GM12878 (cell line): ENCODE results near the gene SCRN1. TPM values are rescaled to one million over a fixed set of nuclear protein-coding genes. Genes with fewer than 3 reads are reported as not detected.
A peak's percentile ranks its signal among the peaks of the same experiment; 100 is the strongest.

Source experiments
- ATF7 ChIP-seq: fragments of 450-650 bp; IDR thresholded peaks from 2 replicates; pipeline ENCODE4 v1.6.1; 2016; ENCODE audit warnings: low read depth, mild to moderate bottlenecking
- BCLAF1 ChIP-seq: fragments of 450-650 bp; IDR thresholded peaks from 2 replicates; pipeline ENCODE4 v1.6.1; 2017; ENCODE audit warnings: antibody characterized with exemption, mild to moderate bottlenecking, moderate library complexity
- BHLHE40 ChIP-seq, 2 experiments: fragments of 450-650 bp in 1 of 2; IDR thresholded peaks; 2 replicates each; pipeline ENCODE4 v1.6.1; 2011 to 2017; ENCODE audit warnings: low read depth in 2 of 2, borderline replicate concordance in 1 of 2, improper control_type of control experiment in 1 of 2, low read length in 1 of 2, mild to moderate bottlenecking in 1 of 2
- EP300 ChIP-seq, 2 experiments: fragments of 150-350 bp in 1 of 2; IDR thresholded peaks; 2 replicates each; pipeline ENCODE4 v1.6.1; 2011 to 2012; ENCODE audit warnings: low read depth in 2 of 2, low read length in 2 of 2, borderline replicate concordance in 1 of 2, improper control_type of control experiment in 1 of 2, inconsistent platforms in 1 of 2; ENCODE audit not compliant: control insufficient read depth in 1 of 2
- HCFC1 ChIP-seq: fragments of 150-350 bp; IDR thresholded peaks from 2 replicates; pipeline ENCODE4 v1.6.1; 2014; ENCODE audit warnings: low read length
- HDAC6 ChIP-seq: fragments of 200-600 bp; sonication (generic); IDR thresholded peaks from one replicate; pipeline ENCODE4 v1.8.0; 2017; ENCODE audit warnings: antibody characterized with exemption; ENCODE audit not compliant: unreplicated experiment
- MXI1 ChIP-seq: fragments of 150-350 bp; IDR thresholded peaks from 2 replicates; pipeline ENCODE4 v1.6.1; 2011; ENCODE audit warnings: low read depth, mild to moderate bottlenecking, inconsistent platforms, low read length, improper control_type of control experiment
- PBX3 ChIP-seq: IDR thresholded peaks from 2 replicates; pipeline ENCODE4 v1.6.1; 2011; ENCODE audit warnings: mild to moderate bottlenecking, low read depth, low read length, moderate library complexity; ENCODE audit not compliant: insufficient replicate concordance
- ZBED1 ChIP-seq: IDR thresholded peaks from 2 replicates; pipeline ENCODE4 v1.6.1; 2016; ENCODE audit warnings: borderline replicate concordance
- ZBTB11 ChIP-seq: fragments of 450-650 bp; formaldehyde crosslinking; IDR thresholded peaks from 2 replicates; pipeline ENCODE4 v1.5.0; 2022; ENCODE audit warnings: mild to moderate bottlenecking, missing genetic modification characterization
- polyA plus RNA-seq, 11 experiments: library from polyadenylated mRNA; depleted of rRNA in 4 of 11; unstranded in 6 of 11; stranded (reverse) in 5 of 11; fragments of >200 nt; fragmentation: Nextera tagmentation in 4 of 11; fragmentation: Illumina TruSeq in 1 of 11; extraction: Ambion mirVana in 4 of 11; extraction: Trizol in 1 of 11; gene quantifications; 1 replicate in 1 of 11; 2 replicates in 10 of 11; pipeline versions ENCODE4 v1.2.1 to v1.2.3, GENCODE V29; 2011 to 2016; ENCODE audit warnings: inconsistent platforms in 2 of 11, missing spikeins in 2 of 11, low read depth in 1 of 11
- total RNA-seq, 4 experiments: library from RNA; depleted of rRNA in 3 of 4; stranded (reverse); fragments of >200 nt in 3 of 4; fragmentation: Illumina TruSeq in 1 of 4; extraction: Trizol in 1 of 4; gene quantifications; 2 replicates each; pipeline versions ENCODE4 v1.2.1 to v1.2.3, GENCODE V29; 2013 to 2021
- TF ChIP-seq, protein P1 (sequence below): fragments of 450-650 bp; IDR thresholded peaks from 2 replicates; pipeline ENCODE4 v1.6.1; 2016; ENCODE audit warnings: mild to moderate bottlenecking, moderate library complexity, borderline replicate concordance

SCRN1 gene
- total and polyA plus RNA-seq, 10 of the 15 experiments (the other 5 are each of a cell fraction or from before 2014, with no cell fraction given), result 11.1 to 67.6 (median 41.7) TPM

DNA sequence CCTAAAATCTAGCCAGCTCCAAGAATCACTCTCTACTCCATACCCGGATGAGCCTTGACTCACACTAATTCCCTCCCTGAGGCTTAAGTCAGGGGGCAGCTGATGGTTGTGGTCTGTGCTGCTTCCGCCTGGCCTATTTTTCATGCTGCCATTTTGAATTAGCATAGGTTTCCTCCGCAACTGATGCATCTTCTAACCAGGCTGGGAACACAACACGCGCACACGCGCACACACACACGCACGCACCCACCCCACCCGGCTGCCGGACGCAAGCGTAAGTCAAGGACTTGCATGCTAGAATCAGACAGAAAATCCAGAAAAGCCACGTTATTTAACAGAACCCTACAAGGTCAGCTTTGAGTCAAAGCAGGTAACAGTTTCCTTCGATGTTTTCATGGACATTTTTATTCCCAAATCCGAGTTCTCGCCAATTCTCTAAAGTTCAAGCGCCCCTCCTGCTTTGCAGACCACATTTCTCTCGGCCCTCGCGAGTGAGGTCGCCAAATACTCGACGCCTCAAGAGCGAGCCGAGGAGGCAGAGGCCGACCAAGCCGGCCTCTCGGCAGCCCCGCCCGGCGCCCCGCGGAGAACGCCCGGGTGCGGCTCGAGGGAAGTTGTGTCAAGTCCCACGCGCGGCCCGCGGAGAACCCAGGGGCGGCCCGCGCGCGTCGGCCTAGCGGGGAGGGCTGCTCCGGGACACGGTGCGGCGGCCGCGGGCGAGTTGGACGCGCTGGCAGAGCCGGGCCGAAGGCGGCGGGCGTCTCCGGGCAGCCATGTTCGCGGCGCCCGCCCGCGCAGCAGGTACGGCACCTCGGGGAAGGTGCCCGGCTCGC is 961 bp downstream of the SCRN1 start (continued):
- TF ChIP-seq ZBTB11 (no peak), MXI1 (peak; percentile 61; the same call in 1 of the 2 replicates), ATF7 (peak; percentile 48; the same call in 1 of the 2 replicates), ZBED1 (no peak), HDAC6 (no peak), BCLAF1 (no peak), HCFC1 (no peak), PBX3 (peak; percentile 64), EP300 (IDR thresholded peaks at IDR 0.05; ENCODE audit: borderline replicate concordance in 1 of 2, control insufficient read depth in 1 of 2, low read depth in 2 of 2, low read length in 2 of 2) (no peak), BHLHE40 (IDR thresholded peaks at IDR 0.05; ENCODE audit: borderline replicate concordance in 1 of 2, low read depth in 2 of 2, low read length in 1 of 2) (peak; percentile 41 to 67; a peak in 3 of 4 replicates)
- TF ChIP-seq, protein P1, sequence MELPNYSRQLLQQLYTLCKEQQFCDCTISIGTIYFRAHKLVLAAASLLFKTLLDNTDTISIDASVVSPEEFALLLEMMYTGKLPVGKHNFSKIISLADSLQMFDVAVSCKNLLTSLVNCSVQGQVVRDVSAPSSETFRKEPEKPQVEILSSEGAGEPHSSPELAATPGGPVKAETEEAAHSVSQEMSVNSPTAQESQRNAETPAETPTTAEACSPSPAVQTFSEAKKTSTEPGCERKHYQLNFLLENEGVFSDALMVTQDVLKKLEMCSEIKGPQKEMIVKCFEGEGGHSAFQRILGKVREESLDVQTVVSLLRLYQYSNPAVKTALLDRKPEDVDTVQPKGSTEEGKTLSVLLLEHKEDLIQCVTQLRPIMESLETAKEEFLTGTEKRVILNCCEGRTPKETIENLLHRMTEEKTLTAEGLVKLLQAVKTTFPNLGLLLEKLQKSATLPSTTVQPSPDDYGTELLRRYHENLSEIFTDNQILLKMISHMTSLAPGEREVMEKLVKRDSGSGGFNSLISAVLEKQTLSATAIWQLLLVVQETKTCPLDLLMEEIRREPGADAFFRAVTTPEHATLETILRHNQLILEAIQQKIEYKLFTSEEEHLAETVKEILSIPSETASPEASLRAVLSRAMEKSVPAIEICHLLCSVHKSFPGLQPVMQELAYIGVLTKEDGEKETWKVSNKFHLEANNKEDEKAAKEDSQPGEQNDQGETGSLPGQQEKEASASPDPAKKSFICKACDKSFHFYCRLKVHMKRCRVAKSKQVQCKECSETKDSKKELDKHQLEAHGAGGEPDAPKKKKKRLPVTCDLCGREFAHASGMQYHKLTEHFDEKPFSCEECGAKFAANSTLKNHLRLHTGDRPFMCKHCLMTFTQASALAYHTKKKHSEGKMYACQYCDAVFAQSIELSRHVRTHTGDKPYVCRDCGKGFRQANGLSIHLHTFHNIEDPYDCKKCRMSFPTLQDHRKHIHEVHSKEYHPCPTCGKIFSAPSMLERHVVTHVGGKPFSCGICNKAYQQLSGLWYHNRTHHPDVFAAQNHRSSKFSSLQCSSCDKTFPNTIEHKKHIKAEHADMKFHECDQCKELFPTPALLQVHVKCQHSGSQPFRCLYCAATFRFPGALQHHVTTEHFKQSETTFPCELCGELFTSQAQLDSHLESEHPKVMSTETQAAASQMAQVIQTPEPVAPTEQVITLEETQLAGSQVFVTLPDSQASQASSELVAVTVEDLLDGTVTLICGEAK, result no peak
